HEK293 (cell line): ENCODE data around the gene PRUNE2.

Experiments used
- CTCF ChIA-PET: fragments of 350-600 bp; formaldehyde crosslinking; extraction: SDS; loops from one replicate; lab custom pipeline; 2021; ENCODE audit warnings: antibody characterized with exemption; lab: Yijun Ruan, JAX
- POLR2A ChIA-PET: fragments of 300-600 bp; formaldehyde crosslinking; extraction: SDS; loops from one replicate; lab custom pipeline; 2020; ENCODE audit warnings: antibody characterized with exemption, inconsistent platforms; lab: Yijun Ruan, JAX
- H3K27ac ChIP-seq: fragments of 200-500 bp; sonication (Bioruptor generic); 2 replicates; pipeline ENCODE4 v1.5.1; 2014; ENCODE audit warnings: low read depth, low read length, control low read depth, inconsistent platforms; ENCODE audit errors: extremely low read depth
- H3K36me3 ChIP-seq, 2 experiments: fragments of 200-500 bp in 1 of 2; sonication (Bioruptor generic) in 1 of 2; 1 replicate in 1 of 2; 2 replicates in 1 of 2; pipeline ENCODE4 v1.5.1; 2014 to 2017; ENCODE audit warnings: inconsistent platforms in 2 of 2, low read length in 2 of 2; ENCODE audit not compliant: control insufficient read depth in 2 of 2, insufficient read depth in 1 of 2
- H3K4me1 ChIP-seq: fragments of 200-500 bp; sonication (Bioruptor generic); 2 replicates; pipeline ENCODE4 v1.5.1; 2014; ENCODE audit warnings: mild to moderate bottlenecking, low read length, inconsistent platforms; ENCODE audit not compliant: control insufficient read depth, insufficient read depth
- H3K4me3 ChIP-seq: 2 replicates; pipeline ENCODE4 v1.5.1; 2011; ENCODE audit warnings: low read depth, mild to moderate bottlenecking, control low read depth, low read length, moderate library complexity
- H3K9me3 ChIP-seq: fragments of 200-500 bp; sonication (Bioruptor generic); 2 replicates; pipeline ENCODE4 v1.5.1; 2014; ENCODE audit warnings: low read depth, low read length, inconsistent platforms; ENCODE audit not compliant: control insufficient read depth, insufficient read depth
- EGR2 ChIP-seq: fragments of 450-650 bp; formaldehyde crosslinking; IDR thresholded peaks from 2 replicates; pipeline ENCODE4 v1.5.1; 2016; ENCODE audit warnings: low read depth, missing biosample characterization, missing genetic modification characterization
- GLI2 ChIP-seq: fragments of 450-650 bp; formaldehyde crosslinking; IDR thresholded peaks from 2 replicates; pipeline ENCODE4; 2017; ENCODE audit warnings: missing biosample characterization, missing genetic modification characterization, low read depth, borderline replicate concordance
- GLIS2 ChIP-seq: fragments of 450-650 bp; formaldehyde crosslinking; IDR thresholded peaks from 2 replicates; pipeline ENCODE4 v1.5.1; 2016; ENCODE audit warnings: missing biosample characterization, missing genetic modification characterization
- KLF7 ChIP-seq: fragments of 450-650 bp; formaldehyde crosslinking; IDR thresholded peaks from 2 replicates; pipeline ENCODE4 v1.5.1; 2016; ENCODE audit warnings: missing biosample characterization, missing genetic modification characterization, borderline replicate concordance
- KLF8 ChIP-seq: fragments of 450-650 bp; formaldehyde crosslinking; IDR thresholded peaks from 2 replicates; pipeline ENCODE4 v1.5.1; 2016; ENCODE audit warnings: missing biosample characterization, missing genetic modification characterization
- ZNF155 ChIP-seq: fragments of 450-650 bp; formaldehyde crosslinking; IDR thresholded peaks from 2 replicates; pipeline ENCODE4 v1.5.1; 2016; ENCODE audit warnings: missing biosample characterization, missing genetic modification characterization
- ZNF174 ChIP-seq: fragments of 450-650 bp; formaldehyde crosslinking; IDR thresholded peaks from 2 replicates; pipeline ENCODE4 v1.5.0; 2017; ENCODE audit warnings: missing biosample characterization, mild to moderate bottlenecking, missing genetic modification characterization
- ZNF19 ChIP-seq: fragments of 450-650 bp; formaldehyde crosslinking; IDR thresholded peaks from 2 replicates; pipeline ENCODE4; 2016; ENCODE audit warnings: missing biosample characterization, missing genetic modification characterization, low read depth
- ZNF280D ChIP-seq: fragments of 450-650 bp; formaldehyde crosslinking; IDR thresholded peaks from 2 replicates; pipeline ENCODE4 v1.5.1; 2016; ENCODE audit warnings: missing biosample characterization, missing genetic modification characterization
- ZNF292 ChIP-seq: fragments of 450-650 bp; formaldehyde crosslinking; IDR thresholded peaks from 2 replicates; pipeline ENCODE4 v1.5.1; 2016; ENCODE audit warnings: low read depth, missing biosample characterization, missing genetic modification characterization, borderline replicate concordance
- ZNF324 ChIP-seq: fragments of 450-650 bp; formaldehyde crosslinking; IDR thresholded peaks from 2 replicates; pipeline ENCODE4 v1.5.1; 2016; ENCODE audit warnings: missing biosample characterization, missing genetic modification characterization
- ZNF341 ChIP-seq: fragments of 450-650 bp; formaldehyde crosslinking; IDR thresholded peaks from 2 replicates; pipeline ENCODE4; 2016; ENCODE audit warnings: low read depth, missing biosample characterization, missing genetic modification characterization
- ZNF362 ChIP-seq: fragments of 450-650 bp; formaldehyde crosslinking; IDR thresholded peaks from 2 replicates; pipeline ENCODE4 v1.5.1; 2016; ENCODE audit warnings: missing biosample characterization, missing genetic modification characterization
- ZNF48 ChIP-seq: fragments of 450-650 bp; formaldehyde crosslinking; IDR thresholded peaks from 2 replicates; pipeline ENCODE4 v1.5.1; 2016; ENCODE audit warnings: missing biosample characterization, missing genetic modification characterization
- ZNF747 ChIP-seq: fragments of 450-650 bp; formaldehyde crosslinking; IDR thresholded peaks from 2 replicates; pipeline ENCODE4 v1.5.1; 2016; ENCODE audit warnings: missing biosample characterization, missing genetic modification characterization
- ZNF768 ChIP-seq: fragments of 450-650 bp; formaldehyde crosslinking; IDR thresholded peaks from 2 replicates; pipeline ENCODE4 v1.5.1; 2018; ENCODE audit warnings: missing biosample characterization, mild to moderate bottlenecking, missing genetic modification characterization
- ZSCAN30 ChIP-seq: fragments of 450-650 bp; IDR thresholded peaks from 2 replicates; pipeline ENCODE4 v1.5.1; 2018; ENCODE audit warnings: missing biosample characterization, mild to moderate bottlenecking, missing genetic modification characterization, moderate library complexity
- TF ChIP-seq, protein P1 (sequence below): fragments of 450-650 bp; formaldehyde crosslinking; IDR thresholded peaks from 2 replicates; pipeline ENCODE4 v1.5.1; 2016; ENCODE audit warnings: missing biosample characterization, missing genetic modification characterization
- TF ChIP-seq, protein P2 (sequence below): fragments of 450-650 bp; formaldehyde crosslinking; IDR thresholded peaks from 2 replicates; pipeline ENCODE4 v1.5.1; 2016; ENCODE audit warnings: missing biosample characterization, missing genetic modification characterization, borderline replicate concordance

Gene PRUNE2

GRCh38 chr9:76620581-76620980 lies 285.3 kb downstream of the PRUNE2 start:
- TF ChIP-seq, protein P1, sequence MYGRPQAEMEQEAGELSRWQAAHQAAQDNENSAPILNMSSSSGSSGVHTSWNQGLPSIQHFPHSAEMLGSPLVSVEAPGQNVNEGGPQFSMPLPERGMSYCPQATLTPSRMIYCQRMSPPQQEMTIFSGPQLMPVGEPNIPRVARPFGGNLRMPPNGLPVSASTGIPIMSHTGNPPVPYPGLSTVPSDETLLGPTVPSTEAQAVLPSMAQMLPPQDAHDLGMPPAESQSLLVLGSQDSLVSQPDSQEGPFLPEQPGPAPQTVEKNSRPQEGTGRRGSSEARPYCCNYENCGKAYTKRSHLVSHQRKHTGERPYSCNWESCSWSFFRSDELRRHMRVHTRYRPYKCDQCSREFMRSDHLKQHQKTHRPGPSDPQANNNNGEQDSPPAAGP, result no peak
- TF ChIP-seq ZNF362 (tag by site-specific recombination) (no peak), ZNF292 (no peak), ZNF155 (tag by site-specific recombination) (no peak), ZNF19 (tag by site-specific recombination) (no peak), ZNF48 (no peak), KLF8 (no peak), ZNF324 (no peak), GLI2 (tag by site-specific recombination) (no peak), KLF7 (tag by site-specific recombination) (no peak), GLIS2 (no peak), ZNF280D (tag by site-specific recombination) (no peak), ZNF174 (tag by site-specific recombination) (no peak), ZNF747 (no peak), ZNF768 (tag by site-specific recombination) (no peak), ZSCAN30 (no peak), EGR2 (no peak), ZNF341 (tag by site-specific recombination) (no peak)
- TF ChIP-seq, protein P2, sequence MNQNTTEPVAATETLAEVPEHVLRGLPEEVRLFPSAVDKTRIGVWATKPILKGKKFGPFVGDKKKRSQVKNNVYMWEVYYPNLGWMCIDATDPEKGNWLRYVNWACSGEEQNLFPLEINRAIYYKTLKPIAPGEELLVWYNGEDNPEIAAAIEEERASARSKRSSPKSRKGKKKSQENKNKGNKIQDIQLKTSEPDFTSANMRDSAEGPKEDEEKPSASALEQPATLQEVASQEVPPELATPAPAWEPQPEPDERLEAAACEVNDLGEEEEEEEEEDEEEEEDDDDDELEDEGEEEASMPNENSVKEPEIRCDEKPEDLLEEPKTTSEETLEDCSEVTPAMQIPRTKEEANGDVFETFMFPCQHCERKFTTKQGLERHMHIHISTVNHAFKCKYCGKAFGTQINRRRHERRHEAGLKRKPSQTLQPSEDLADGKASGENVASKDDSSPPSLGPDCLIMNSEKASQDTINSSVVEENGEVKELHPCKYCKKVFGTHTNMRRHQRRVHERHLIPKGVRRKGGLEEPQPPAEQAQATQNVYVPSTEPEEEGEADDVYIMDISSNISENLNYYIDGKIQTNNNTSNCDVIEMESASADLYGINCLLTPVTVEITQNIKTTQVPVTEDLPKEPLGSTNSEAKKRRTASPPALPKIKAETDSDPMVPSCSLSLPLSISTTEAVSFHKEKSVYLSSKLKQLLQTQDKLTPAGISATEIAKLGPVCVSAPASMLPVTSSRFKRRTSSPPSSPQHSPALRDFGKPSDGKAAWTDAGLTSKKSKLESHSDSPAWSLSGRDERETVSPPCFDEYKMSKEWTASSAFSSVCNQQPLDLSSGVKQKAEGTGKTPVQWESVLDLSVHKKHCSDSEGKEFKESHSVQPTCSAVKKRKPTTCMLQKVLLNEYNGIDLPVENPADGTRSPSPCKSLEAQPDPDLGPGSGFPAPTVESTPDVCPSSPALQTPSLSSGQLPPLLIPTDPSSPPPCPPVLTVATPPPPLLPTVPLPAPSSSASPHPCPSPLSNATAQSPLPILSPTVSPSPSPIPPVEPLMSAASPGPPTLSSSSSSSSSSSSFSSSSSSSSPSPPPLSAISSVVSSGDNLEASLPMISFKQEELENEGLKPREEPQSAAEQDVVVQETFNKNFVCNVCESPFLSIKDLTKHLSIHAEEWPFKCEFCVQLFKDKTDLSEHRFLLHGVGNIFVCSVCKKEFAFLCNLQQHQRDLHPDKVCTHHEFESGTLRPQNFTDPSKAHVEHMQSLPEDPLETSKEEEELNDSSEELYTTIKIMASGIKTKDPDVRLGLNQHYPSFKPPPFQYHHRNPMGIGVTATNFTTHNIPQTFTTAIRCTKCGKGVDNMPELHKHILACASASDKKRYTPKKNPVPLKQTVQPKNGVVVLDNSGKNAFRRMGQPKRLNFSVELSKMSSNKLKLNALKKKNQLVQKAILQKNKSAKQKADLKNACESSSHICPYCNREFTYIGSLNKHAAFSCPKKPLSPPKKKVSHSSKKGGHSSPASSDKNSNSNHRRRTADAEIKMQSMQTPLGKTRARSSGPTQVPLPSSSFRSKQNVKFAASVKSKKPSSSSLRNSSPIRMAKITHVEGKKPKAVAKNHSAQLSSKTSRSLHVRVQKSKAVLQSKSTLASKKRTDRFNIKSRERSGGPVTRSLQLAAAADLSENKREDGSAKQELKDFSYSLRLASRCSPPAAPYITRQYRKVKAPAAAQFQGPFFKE (tag by site-specific recombination), result no peak
- no peaks in the 10 kb centered on the region for H3K36me3 ChIP-seq
- POLR2A ChIA-PET, result no interaction called here
- H3K4me1 ChIP-seq, result no peaks in the 10 kb centered on the region
- H3K9me3 ChIP-seq, result no peaks in the 10 kb centered on the region
- CTCF ChIA-PET, result interaction anchor here (1.2 kb wide), 1 partner anchor 29 kb away, joined by 3 read pairs; no protein-coding TSS in a partner anchor
- H3K4me3 ChIP-seq, result no peak overlapping the region
- H3K27ac ChIP-seq, result no peak overlapping the region
